ENCODE measurements around the gene CLINT1.
A peak's percentile ranks its signal among the peaks of the same experiment; 100 is the strongest.
"Not testable (repeated sequence)": the region's sequence is repeated elsewhere in the genome, so short reads cannot be mapped to it uniquely, and the experiment has no call there.

Gene CLINT1

GRCh38 chr5:157857816-157858526 is 974 bp downstream of the CLINT1 start:
- TF ChIP-seq TAF1 (IDR thresholded peaks at IDR 0.05; ENCODE audit: borderline replicate concordance, low read depth, low read length) (no peak), POLR2A (IDR thresholded peaks at IDR 0.05; ENCODE audit: low read depth, low read length) (no peak), POLR2AphosphoS5 (IDR thresholded peaks at IDR 0.05; ENCODE audit: low read depth, low read length) (no peak)
- FAIRE-seq (peak; percentile 65), DNase-seq (ENCODE audit: insufficient read length) (no peak)

GRCh38 chr5:157855404-157855994 is 3.4 kb downstream of the CLINT1 start:
- DNase-seq (ENCODE audit: insufficient read length) (no peak), FAIRE-seq (no peak)
- TF ChIP-seq POLR2AphosphoS5 (IDR thresholded peaks at IDR 0.05; ENCODE audit: low read depth, low read length) (no peak), POLR2A (IDR thresholded peaks at IDR 0.05; ENCODE audit: low read depth, low read length) (no peak), TAF1 (IDR thresholded peaks at IDR 0.05; ENCODE audit: borderline replicate concordance, low read depth, low read length) (no peak)

- not testable (repeated sequence) for FAIRE-seq; DNase-seq (ENCODE audit: insufficient read length)
Observed at GRCh38 chr5:157853365-157853764, 5.6 kb downstream of the CLINT1 start.

- DNase-seq (ENCODE audit: insufficient read length): no peak
- TF ChIP-seq POLR2AphosphoS5 (IDR thresholded peaks at IDR 0.05; ENCODE audit: low read depth, low read length) (no peak), POLR2A (IDR thresholded peaks at IDR 0.05; ENCODE audit: low read depth, low read length) (no peak), TAF1 (IDR thresholded peaks at IDR 0.05; ENCODE audit: borderline replicate concordance, low read depth, low read length) (no peak)
- no peak for FAIRE-seq
Observed at GRCh38 chr5:157845914-157846598, 12.9 kb downstream of the CLINT1 start.

GRCh38 chr5:157842787-157843186 is 16.2 kb downstream of the CLINT1 start:
- DNase-seq (ENCODE audit: insufficient read length): no peak
- TF ChIP-seq POLR2AphosphoS5 (IDR thresholded peaks at IDR 0.05; ENCODE audit: low read depth, low read length) (no peak), POLR2A (IDR thresholded peaks at IDR 0.05; ENCODE audit: low read depth, low read length) (no peak), TAF1 (IDR thresholded peaks at IDR 0.05; ENCODE audit: borderline replicate concordance, low read depth, low read length) (no peak)
- no peak for FAIRE-seq

GRCh38 chr5:157842185-157842584 is 16.8 kb downstream of the CLINT1 start:
- TF ChIP-seq POLR2A (IDR thresholded peaks at IDR 0.05; ENCODE audit: low read depth, low read length) (no peak), POLR2AphosphoS5 (IDR thresholded peaks at IDR 0.05; ENCODE audit: low read depth, low read length) (no peak), TAF1 (IDR thresholded peaks at IDR 0.05; ENCODE audit: borderline replicate concordance, low read depth, low read length) (no peak)
- FAIRE-seq (no peak), DNase-seq (ENCODE audit: insufficient read length) (no peak)

- FAIRE-seq (no peak), DNase-seq (ENCODE audit: insufficient read length) (no peak)
- no peak for TF ChIP-seq TAF1 (IDR thresholded peaks at IDR 0.05; ENCODE audit: borderline replicate concordance, low read depth, low read length)
- TF ChIP-seq POLR2A (IDR thresholded peaks at IDR 0.05; ENCODE audit: low read depth, low read length): no peak
- no peak for TF ChIP-seq POLR2AphosphoS5 (IDR thresholded peaks at IDR 0.05; ENCODE audit: low read depth, low read length)
Observed at GRCh38 chr5:157839157-157839795, 19.7 kb downstream of the CLINT1 start.

- FAIRE-seq (no peak), DNase-seq (ENCODE audit: insufficient read length) (no peak)
- no peak for TF ChIP-seq TAF1 (IDR thresholded peaks at IDR 0.05; ENCODE audit: borderline replicate concordance, low read depth, low read length)
- no peak for TF ChIP-seq POLR2AphosphoS5 (IDR thresholded peaks at IDR 0.05; ENCODE audit: low read depth, low read length)
- no peak for TF ChIP-seq POLR2A (IDR thresholded peaks at IDR 0.05; ENCODE audit: low read depth, low read length)
Observed at GRCh38 chr5:157836121-157836753, 22.7 kb downstream of the CLINT1 start.

GRCh38 chr5:157835041-157835440 is 23.9 kb downstream of the CLINT1 start:
- no peak for DNase-seq (ENCODE audit: insufficient read length)
- TF ChIP-seq POLR2A (IDR thresholded peaks at IDR 0.05; ENCODE audit: low read depth, low read length) (no peak), TAF1 (IDR thresholded peaks at IDR 0.05; ENCODE audit: borderline replicate concordance, low read depth, low read length) (no peak), POLR2AphosphoS5 (IDR thresholded peaks at IDR 0.05; ENCODE audit: low read depth, low read length) (no peak)
- FAIRE-seq: no peak

- FAIRE-seq (no peak), DNase-seq (ENCODE audit: insufficient read length) (no peak)
- TF ChIP-seq TAF1 (IDR thresholded peaks at IDR 0.05; ENCODE audit: borderline replicate concordance, low read depth, low read length) (no peak), POLR2AphosphoS5 (IDR thresholded peaks at IDR 0.05; ENCODE audit: low read depth, low read length) (no peak), POLR2A (IDR thresholded peaks at IDR 0.05; ENCODE audit: low read depth, low read length) (no peak)
Observed at GRCh38 chr5:157828944-157829639, 29.9 kb downstream of the CLINT1 start.
